ENCODE results near the gene PTPRK.

- TF ChIP-seq EZH2 (IDR thresholded peaks at IDR 0.05; ENCODE audit: low read depth, unreplicated experiment) (no peak), CTCF (conservative IDR thresholded peaks at IDR 0.05; ENCODE audit: low read depth in 2 of 2) (no peak), EZH2phosphoT487 (IDR thresholded peaks at IDR 0.05; ENCODE audit: unreplicated experiment) (no peak), NANOG (IDR thresholded peaks at IDR 0.05; ENCODE audit: borderline replicate concordance) (no peak), ETS1 (IDR thresholded peaks at IDR 0.05) (no peak), ZNF462 (CRISPR knock-in tag; IDR thresholded peaks at IDR 0.05) (no peak), POLR2AphosphoS5 (IDR thresholded peaks at IDR 0.05; ENCODE audit: low read depth) (no peak), REST (IDR thresholded peaks at IDR 0.05; ENCODE audit: unreplicated experiment) (no peak), CREB1 (CRISPR knock-in tag; IDR thresholded peaks at IDR 0.05; ENCODE audit: low read depth) (no peak), ZNF331 (CRISPR knock-in tag; IDR thresholded peaks at IDR 0.05; ENCODE audit: low read depth) (no peak), ZNF114 (CRISPR knock-in tag; IDR thresholded peaks at IDR 0.05) (no peak)
Observed at GRCh38 chr6:128427139-128427538, 93.3 kb downstream of the PTPRK start.
